Mesenchymal stem cell (in vitro differentiated cells and primary cell): Measurements from ENCODE around the gene TOLLIP.

Source experiments
- DNase-seq: peaks from one replicate; pipeline ENCODE4 v3.0.0-alpha.2; 2013
- H2AFZ ChIP-seq: one replicate; pipeline ENCODE4 v1.6.1; 2013; ENCODE audit warnings: low read depth, mild to moderate bottlenecking, control low read depth, inconsistent platforms, low read length, moderate library complexity
- H2AK5ac ChIP-seq: 2 replicates; pipeline ENCODE4 v1.6.1; 2013; ENCODE audit warnings: low read length, moderate library complexity, mild to moderate bottlenecking, inconsistent platforms; ENCODE audit not compliant: severe bottlenecking
- H2BK120ac ChIP-seq: one replicate; pipeline ENCODE4 v1.6.1; 2013; ENCODE audit warnings: low read depth, mild to moderate bottlenecking, inconsistent platforms, low read length, moderate library complexity
- H2BK12ac ChIP-seq, 2 experiments: one replicate each; pipeline ENCODE4 v1.6.1; 2013; ENCODE audit warnings: inconsistent platforms in 2 of 2, low read length in 2 of 2, mild to moderate bottlenecking in 2 of 2, moderate library complexity in 2 of 2, control low read depth in 1 of 2
- H2BK15ac ChIP-seq: one replicate; pipeline ENCODE4 v1.6.1; 2013; ENCODE audit warnings: mild to moderate bottlenecking, low read depth, inconsistent platforms; ENCODE audit not compliant: poor library complexity, severe bottlenecking
- H2BK5ac ChIP-seq: 2 replicates; pipeline ENCODE4 v1.6.1; 2013; ENCODE audit warnings: low read depth, mild to moderate bottlenecking, low read length, control low read depth, inconsistent platforms; ENCODE audit not compliant: poor library complexity, severe bottlenecking
- H3K14ac ChIP-seq, 2 experiments: one replicate each; pipeline ENCODE4 v1.6.1; 2013; ENCODE audit warnings: inconsistent platforms in 2 of 2, low read length in 2 of 2, control low read depth in 1 of 2, mild to moderate bottlenecking in 1 of 2, moderate library complexity in 1 of 2
- H3K18ac ChIP-seq, 2 experiments: one replicate each; pipeline ENCODE4 v1.6.1; 2013; ENCODE audit warnings: inconsistent platforms in 2 of 2, low read length in 2 of 2, control low read depth in 1 of 2, low read depth in 1 of 2, mild to moderate bottlenecking in 1 of 2
- H3K23ac ChIP-seq, 2 experiments: one replicate each; pipeline ENCODE4 v1.6.1; 2013; ENCODE audit warnings: inconsistent platforms in 2 of 2, low read length in 2 of 2, mild to moderate bottlenecking in 2 of 2, moderate library complexity in 2 of 2, control low read depth in 1 of 2
- H3K27ac ChIP-seq: 2 replicates; pipeline ENCODE4 v1.5.1; 2013; ENCODE audit warnings: mild to moderate bottlenecking, moderate library complexity, low read length, control low read depth, inconsistent platforms; ENCODE audit not compliant: poor library complexity, severe bottlenecking
- H3K27me3 ChIP-seq, 2 experiments: 2 replicates each; pipeline versions ENCODE4 v1.6.1 to v1.7.0; 2013; ENCODE audit warnings: low read length in 2 of 2, mild to moderate bottlenecking in 2 of 2, moderate library complexity in 2 of 2, control low read depth in 1 of 2, inconsistent platforms in 1 of 2; ENCODE audit not compliant: control insufficient read depth in 1 of 2, insufficient read depth in 1 of 2
- H3K36me3 ChIP-seq, 2 experiments: 2 replicates each; pipeline versions ENCODE4 v1.6.1 to v1.7.0; 2013; ENCODE audit warnings: low read length in 2 of 2, control low read depth in 1 of 2, inconsistent platforms in 1 of 2, low read depth in 1 of 2, mild to moderate bottlenecking in 1 of 2; ENCODE audit not compliant: insufficient read depth in 2 of 2, control insufficient read depth in 1 of 2
- H3K4ac ChIP-seq, 2 experiments: one replicate each; pipeline ENCODE4 v1.6.1; 2013; ENCODE audit warnings: inconsistent platforms in 2 of 2, low read length in 2 of 2, mild to moderate bottlenecking in 2 of 2, moderate library complexity in 2 of 2, control low read depth in 1 of 2, low read depth in 1 of 2
- H3K4me1 ChIP-seq: 2 replicates; pipeline ENCODE4 v1.6.1; 2013; ENCODE audit warnings: low read depth, low read length, control low read depth; ENCODE audit not compliant: control insufficient read depth, insufficient read depth
- H3K4me2 ChIP-seq: 2 replicates; pipeline ENCODE4 v1.6.1; 2013; ENCODE audit warnings: low read length, mild to moderate bottlenecking, inconsistent platforms; ENCODE audit not compliant: poor library complexity, severe bottlenecking
- H3K4me3 ChIP-seq, 2 experiments: 2 replicates each; pipeline versions ENCODE4 v1.5.1 to v1.7.0; 2013; ENCODE audit warnings: low read length in 2 of 2, mild to moderate bottlenecking in 2 of 2, control low read depth in 1 of 2, low read depth in 1 of 2; ENCODE audit not compliant: insufficient read depth in 1 of 2
- H3K79me1 ChIP-seq: replicated peaks from 2 replicates; pipeline ENCODE4 v1.6.1; 2013; ENCODE audit warnings: mild to moderate bottlenecking, control low read depth, low read length, inconsistent platforms; ENCODE audit not compliant: poor library complexity, severe bottlenecking
- H3K9ac ChIP-seq: 2 replicates; pipeline ENCODE4 v1.7.0; 2013; ENCODE audit warnings: mild to moderate bottlenecking, low read length, moderate library complexity
- H3K9me3 ChIP-seq: 2 replicates; pipeline ENCODE4 v1.7.0; 2013; ENCODE audit warnings: mild to moderate bottlenecking, low read length; ENCODE audit not compliant: control insufficient read depth
- H4K8ac ChIP-seq: one replicate; pipeline ENCODE4 v1.6.1; 2013; ENCODE audit warnings: inconsistent platforms, mild to moderate bottlenecking, low read length, moderate library complexity
- H4K91ac ChIP-seq: one replicate; pipeline ENCODE4 v1.6.1; 2013; ENCODE audit warnings: mild to moderate bottlenecking, low read length, inconsistent platforms
- WGBS: methylation state at CpG from one replicate; pipeline ENCODE4 v1.1.7; 2013; ENCODE audit warnings: mixed read lengths; 5-methylcytosine and 5-hydroxymethylcytosine counted together

Gene TOLLIP

DNA sequence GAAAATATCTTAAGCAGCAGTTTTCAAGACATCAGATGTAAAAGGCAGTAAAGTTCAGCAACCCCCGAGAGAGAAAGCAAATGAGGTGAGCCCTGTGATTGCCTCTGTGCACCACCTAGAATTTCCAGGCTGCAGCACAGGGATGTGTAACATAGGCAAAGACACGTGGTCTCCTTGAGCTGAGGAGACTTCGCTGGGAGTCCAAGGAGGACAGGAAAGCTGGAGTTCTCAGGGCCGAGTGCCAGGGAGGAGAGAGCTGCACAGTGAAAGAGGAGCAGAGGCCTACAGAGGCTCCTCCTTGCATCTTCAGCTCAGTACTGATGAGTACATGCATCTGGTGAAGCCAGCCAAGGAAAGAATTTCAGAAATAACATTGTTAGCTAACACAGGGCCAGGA is 17.6 kb upstream of the TOLLIP start:
- no peak overlapping the region for H2BK5ac ChIP-seq
- 22% methylated on average over 4 of the region's 4 CpGs for WGBS

DNA sequence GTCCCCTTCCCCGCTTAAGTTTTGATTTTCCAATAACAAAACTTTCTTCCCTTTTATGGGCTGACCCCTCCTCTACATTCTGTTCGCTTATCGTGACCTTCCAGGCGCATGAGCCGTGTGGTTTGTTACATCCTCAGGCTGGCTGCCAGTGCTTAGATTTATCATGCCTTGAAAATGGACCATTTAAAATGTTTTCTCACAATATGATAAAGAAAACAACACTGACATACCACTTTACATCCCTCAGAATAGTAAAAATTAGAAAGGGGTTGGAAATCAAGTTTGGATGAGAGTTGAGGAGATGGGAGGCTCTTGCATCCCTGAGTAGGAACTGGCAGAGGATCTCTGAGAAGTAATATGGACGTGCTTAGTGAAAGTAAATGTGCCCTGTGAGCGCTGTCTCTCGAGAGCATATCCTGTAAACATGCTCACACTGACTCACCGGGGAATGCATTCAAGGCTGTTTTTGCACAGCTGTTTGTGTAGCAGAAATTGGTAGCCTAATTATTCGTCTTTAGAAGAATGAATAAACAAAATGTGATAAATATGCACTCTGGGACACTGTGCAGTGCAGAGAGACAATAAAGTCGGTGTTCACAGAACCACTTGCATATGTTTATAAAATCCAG is 17.1 kb upstream of the TOLLIP start:
- Histone ChIP-seq H4K91ac (no peak overlapping the region), H3K4me2 (no peak overlapping the region), H3K36me3 (no peaks in the 10 kb centered on the region), H3K23ac (no peak overlapping the region), H2BK120ac (peak overlapping the region; percentile 34), H3K27ac (no peak overlapping the region), H4K8ac (no peak overlapping the region), H3K4me1 (no peaks in the 10 kb centered on the region), H3K4ac (no peak overlapping the region), H3K9me3 (peaks cover 21% of the 10 kb centered on the region), H2BK5ac (no peak overlapping the region), H3K14ac (no peak overlapping the region), H3K4me3 (no peak overlapping the region), H3K18ac (peak overlapping the region; percentile 64 to 70), H3K9ac (no peak overlapping the region), H2AK5ac (no peak overlapping the region), H3K79me1 (no peaks in the 10 kb centered on the region), H2AFZ (no peak overlapping the region), H3K27me3 (peaks cover 13 to 18% of the 10 kb centered on the region in 2 experiments), H2BK12ac (peak overlapping the region in 1 of 2 experiments; percentile 77), H2BK15ac (no peak overlapping the region)
- 44% methylated on average over 11 of the region's 11 CpGs for WGBS
- peak; percentile 90 for DNase-seq

More for the DNA sequence above, 17.6 kb upstream of the TOLLIP start:
- Histone ChIP-seq H3K18ac (peak overlapping the region in 1 of 2 experiments; percentile 37), H4K91ac (no peak overlapping the region), H2BK12ac (no peak overlapping the region), H3K36me3 (no peaks in the 10 kb centered on the region), H3K4me3 (no peak overlapping the region), H4K8ac (no peak overlapping the region), H3K79me1 (no peaks in the 10 kb centered on the region), H3K23ac (no peak overlapping the region), H2AK5ac (no peak overlapping the region), H3K27ac (no peak overlapping the region), H3K4me2 (no peak overlapping the region), H2AFZ (no peak overlapping the region), H3K9me3 (peaks cover 21% of the 10 kb centered on the region), H3K4me1 (no peaks in the 10 kb centered on the region), H3K27me3 (peaks cover 14 to 18% of the 10 kb centered on the region in 2 experiments), H3K4ac (no peak overlapping the region), H2BK120ac (no peak overlapping the region), H3K14ac (no peak overlapping the region), H3K9ac (no peak overlapping the region), H2BK15ac (no peak overlapping the region)
- DNase-seq: peak; percentile 77

DNA sequence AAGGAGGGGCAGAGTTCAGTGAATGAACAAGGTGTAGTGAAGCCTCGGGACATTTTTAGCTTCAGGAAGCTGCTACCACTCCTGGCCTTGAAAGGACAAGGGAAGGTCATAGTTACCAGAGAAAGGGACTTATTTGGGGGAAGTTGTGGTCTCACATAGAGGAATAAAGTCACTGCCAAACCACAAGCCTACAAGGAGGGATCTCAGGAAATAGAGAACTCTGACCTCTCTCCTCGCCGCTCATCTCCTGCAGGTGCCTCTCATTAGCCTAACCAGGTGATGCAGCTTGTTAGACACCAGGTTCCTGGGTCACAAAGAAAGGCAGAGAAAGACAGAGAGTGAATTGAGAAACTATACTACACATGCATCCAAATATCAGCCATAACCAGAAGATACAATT is 14.3 kb upstream of the TOLLIP start:
- Histone ChIP-seq H2BK12ac (no peak overlapping the region), H3K23ac (no peak overlapping the region), H3K9ac (no peak overlapping the region), H2AFZ (no peak overlapping the region), H3K4me2 (no peak overlapping the region), H3K4me3 (no peak overlapping the region), H3K27me3 (peaks cover 13 to 18% of the 10 kb centered on the region in 2 experiments), H3K18ac (no peak overlapping the region), H3K4me1 (no peaks in the 10 kb centered on the region), H2BK120ac (no peak overlapping the region), H2BK5ac (no peak overlapping the region), H3K4ac (no peak overlapping the region), H4K8ac (no peak overlapping the region), H2BK15ac (no peak overlapping the region), H4K91ac (no peak overlapping the region), H2AK5ac (no peak overlapping the region), H3K79me1 (no peaks in the 10 kb centered on the region), H3K27ac (no peak overlapping the region), H3K36me3 (no peaks in the 10 kb centered on the region), H3K14ac (no peak overlapping the region), H3K9me3 (peaks cover 20% of the 10 kb centered on the region)
- 92% methylated on average over 3 of the region's 3 CpGs for WGBS
- DNase-seq: no peak

DNA sequence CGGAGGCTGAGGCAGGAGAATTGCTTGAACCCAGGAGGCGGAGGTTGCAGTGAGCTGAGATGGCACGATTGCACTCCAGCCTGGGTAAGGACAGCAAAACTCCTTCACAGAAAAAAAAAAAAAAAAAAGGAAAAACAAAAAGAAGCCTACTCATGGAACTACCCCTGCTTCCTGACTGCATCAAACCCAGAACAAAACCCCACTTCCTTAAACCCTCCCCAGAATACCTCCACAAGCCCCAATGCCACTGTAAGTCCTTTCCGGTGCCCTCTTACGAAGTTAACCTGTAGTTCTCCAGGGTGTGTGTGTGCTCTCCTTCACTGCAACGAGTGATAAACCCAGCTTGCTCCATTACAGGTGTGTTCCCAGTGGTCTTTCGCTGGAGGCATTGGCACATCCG is 8.6 kb upstream of the TOLLIP start:
- Histone ChIP-seq H2BK15ac (no peak overlapping the region), H3K4me3 (no peak overlapping the region), H3K18ac (no peak overlapping the region), H2AFZ (no peak overlapping the region), H3K4me2 (no peak overlapping the region), H2AK5ac (no peak overlapping the region), H3K9me3 (peaks cover 6% of the 10 kb centered on the region), H2BK120ac (no peak overlapping the region), H3K4me1 (no peaks in the 10 kb centered on the region), H3K27ac (no peak overlapping the region), H3K9ac (no peak overlapping the region), H3K4ac (no peak overlapping the region), H2BK12ac (no peak overlapping the region), H3K36me3 (no peaks in the 10 kb centered on the region), H4K8ac (no peak overlapping the region), H2BK5ac (no peak overlapping the region), H3K79me1 (no peaks in the 10 kb centered on the region), H3K27me3 (peaks cover 0 to 2% of the 10 kb centered on the region in 2 experiments), H3K23ac (no peak overlapping the region), H3K14ac (no peak overlapping the region), H4K91ac (no peak overlapping the region)
- DNase-seq: no peak
- 87% methylated on average over 8 of the region's 8 CpGs for WGBS
